Fibroblast of mammary gland (primary cell): Measurements from ENCODE around the gene DNMT1.
A peak's percentile ranks its signal among the peaks of the same experiment; 100 is the strongest.

Source experiments
- DNase-seq: peaks from one replicate; pipeline ENCODE4 v3.0.0-alpha.2; 2010; ENCODE audit warnings: low read depth
- H3K4me3 ChIP-seq: 2 replicates; pipeline ENCODE4 v1.5.1; 2011; ENCODE audit warnings: low read depth, mild to moderate bottlenecking, low read length, moderate library complexity; ENCODE audit not compliant: control insufficient read depth
- TF ChIP-seq, protein P1 (sequence below): conservative IDR thresholded peaks from 2 replicates; pipeline ENCODE4 v1.5.1; 2011; ENCODE audit warnings: low read depth, low read length, inconsistent platforms; ENCODE audit not compliant: control insufficient read depth, insufficient read depth

The DNMT1 gene

GRCh38 chr19:10116085-10116865 lies 78.5 kb downstream of the DNMT1 start:
- no peak for DNase-seq
- no peak overlapping the region for H3K4me3 ChIP-seq
- TF ChIP-seq, protein P1, sequence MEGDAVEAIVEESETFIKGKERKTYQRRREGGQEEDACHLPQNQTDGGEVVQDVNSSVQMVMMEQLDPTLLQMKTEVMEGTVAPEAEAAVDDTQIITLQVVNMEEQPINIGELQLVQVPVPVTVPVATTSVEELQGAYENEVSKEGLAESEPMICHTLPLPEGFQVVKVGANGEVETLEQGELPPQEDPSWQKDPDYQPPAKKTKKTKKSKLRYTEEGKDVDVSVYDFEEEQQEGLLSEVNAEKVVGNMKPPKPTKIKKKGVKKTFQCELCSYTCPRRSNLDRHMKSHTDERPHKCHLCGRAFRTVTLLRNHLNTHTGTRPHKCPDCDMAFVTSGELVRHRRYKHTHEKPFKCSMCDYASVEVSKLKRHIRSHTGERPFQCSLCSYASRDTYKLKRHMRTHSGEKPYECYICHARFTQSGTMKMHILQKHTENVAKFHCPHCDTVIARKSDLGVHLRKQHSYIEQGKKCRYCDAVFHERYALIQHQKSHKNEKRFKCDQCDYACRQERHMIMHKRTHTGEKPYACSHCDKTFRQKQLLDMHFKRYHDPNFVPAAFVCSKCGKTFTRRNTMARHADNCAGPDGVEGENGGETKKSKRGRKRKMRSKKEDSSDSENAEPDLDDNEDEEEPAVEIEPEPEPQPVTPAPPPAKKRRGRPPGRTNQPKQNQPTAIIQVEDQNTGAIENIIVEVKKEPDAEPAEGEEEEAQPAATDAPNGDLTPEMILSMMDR: no peak

DNA sequence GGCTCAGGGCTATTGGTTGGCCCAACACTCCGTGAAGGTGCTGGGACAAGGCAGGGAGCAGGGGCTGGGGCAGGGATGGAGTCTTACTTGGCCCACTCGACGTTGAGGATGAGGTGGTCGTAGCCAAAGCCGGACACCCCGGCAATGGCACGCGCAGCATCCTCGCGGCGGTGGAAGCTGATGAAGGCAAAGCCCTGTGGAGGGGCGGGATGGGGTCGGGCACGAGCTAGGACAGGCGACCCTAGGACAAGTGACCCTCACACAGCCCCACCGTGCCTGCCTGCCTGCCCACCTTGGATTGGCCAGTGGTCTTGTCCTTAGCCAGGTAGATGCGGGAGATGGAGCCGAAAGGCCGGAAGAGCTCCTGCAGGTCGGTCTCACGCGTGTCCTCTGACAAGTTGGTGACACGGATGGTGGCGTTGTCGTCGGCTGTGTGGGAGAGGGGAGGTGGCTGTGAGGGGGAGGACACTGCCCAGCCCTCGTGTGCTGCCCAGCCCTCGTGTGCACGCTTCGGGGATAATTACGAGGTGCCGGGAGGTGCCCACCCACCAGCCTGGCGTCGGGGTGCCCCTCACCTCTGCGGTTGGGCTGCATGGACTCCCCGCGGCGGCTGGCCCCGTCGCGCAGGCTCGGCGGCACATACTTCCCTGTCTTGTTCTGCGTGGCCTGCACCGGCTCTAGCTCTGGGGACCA lies 79.2 kb downstream of the DNMT1 start:
- no peak for DNase-seq
- TF ChIP-seq, protein P1: no peak
- H3K4me3 ChIP-seq: no peak overlapping the region

- H3K4me3 ChIP-seq: no peak overlapping the region
- TF ChIP-seq, protein P1: no peak
- no peak for DNase-seq
Observed at GRCh38 chr19:10114651-10115391, 79.9 kb downstream of the DNMT1 start.

DNA sequence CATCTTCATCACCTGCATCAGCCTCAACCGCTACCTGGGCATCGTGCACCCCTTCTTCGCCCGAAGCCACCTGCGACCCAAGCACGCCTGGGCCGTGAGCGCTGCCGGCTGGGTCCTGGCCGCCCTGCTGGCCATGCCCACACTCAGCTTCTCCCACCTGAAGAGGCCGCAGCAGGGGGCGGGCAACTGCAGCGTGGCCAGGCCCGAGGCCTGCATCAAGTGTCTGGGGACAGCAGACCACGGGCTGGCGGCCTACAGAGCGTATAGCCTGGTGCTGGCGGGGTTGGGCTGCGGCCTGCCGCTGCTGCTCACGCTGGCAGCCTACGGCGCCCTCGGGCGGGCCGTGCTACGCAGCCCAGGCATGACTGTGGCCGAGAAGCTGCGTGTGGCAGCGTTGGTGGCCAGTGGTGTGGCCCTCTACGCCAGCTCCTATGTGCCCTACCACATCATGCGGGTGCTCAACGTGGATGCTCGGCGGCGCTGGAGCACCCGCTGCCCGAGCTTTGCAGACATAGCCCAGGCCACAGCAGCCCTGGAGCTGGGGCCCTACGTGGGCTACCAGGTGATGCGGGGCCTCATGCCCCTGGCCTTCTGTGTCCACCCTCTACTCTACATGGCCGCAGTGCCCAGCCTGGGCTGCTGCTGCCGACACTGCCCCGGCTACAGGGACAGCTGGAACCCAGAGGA lies 80.6 kb downstream of the DNMT1 start:
- H3K4me3 ChIP-seq: no peak overlapping the region
- no peak for DNase-seq
- TF ChIP-seq, protein P1: no peak

DNA sequence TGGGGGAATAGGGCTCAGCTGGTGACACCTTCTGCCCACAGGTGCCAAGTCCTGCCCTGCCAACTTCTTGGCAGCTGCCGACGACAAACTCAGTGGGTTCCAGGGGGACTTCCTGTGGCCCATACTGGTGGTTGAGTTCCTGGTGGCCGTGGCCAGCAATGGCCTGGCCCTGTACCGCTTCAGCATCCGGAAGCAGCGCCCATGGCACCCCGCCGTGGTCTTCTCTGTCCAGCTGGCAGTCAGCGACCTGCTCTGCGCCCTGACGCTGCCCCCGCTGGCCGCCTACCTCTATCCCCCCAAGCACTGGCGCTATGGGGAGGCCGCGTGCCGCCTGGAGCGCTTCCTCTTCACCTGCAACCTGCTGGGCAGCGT lies 81.2 kb downstream of the DNMT1 start:
- TF ChIP-seq, protein P1: no peak
- no peak for DNase-seq
- no peak overlapping the region for H3K4me3 ChIP-seq

DNA sequence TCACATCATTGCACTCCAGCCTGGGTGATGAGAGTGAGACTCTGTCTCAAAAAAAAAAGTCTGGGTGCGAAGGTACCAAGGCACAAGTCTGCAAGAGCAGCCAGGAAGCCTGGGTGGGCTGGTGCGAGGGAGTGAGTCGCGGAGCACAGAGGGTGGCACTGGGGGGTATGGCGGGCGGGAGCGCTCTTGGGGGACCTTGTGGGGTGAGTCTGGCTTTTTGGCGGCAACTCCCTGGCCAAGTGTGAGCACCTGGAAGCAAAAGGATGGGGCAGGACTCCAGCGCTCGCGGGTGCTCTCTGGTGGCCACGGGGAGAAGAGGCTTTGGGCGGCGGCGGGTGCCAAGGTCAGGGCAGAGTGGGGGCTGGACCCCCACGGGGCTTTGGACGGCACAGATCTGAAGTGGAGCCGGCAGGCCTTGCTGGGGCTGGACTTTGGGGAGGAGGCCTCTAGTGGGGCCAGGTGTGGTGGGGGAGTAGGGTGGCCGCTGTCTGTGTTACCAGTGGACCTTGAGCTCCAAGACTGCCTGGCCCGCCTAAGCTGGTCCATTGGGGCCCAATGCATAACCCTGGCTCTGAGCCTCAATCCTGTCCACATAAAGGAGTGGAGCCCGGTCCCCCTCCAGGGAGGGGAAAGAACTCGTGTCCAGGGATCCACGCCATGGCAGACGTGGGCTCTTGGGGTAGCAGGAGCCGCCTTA lies 81.7 kb downstream of the DNMT1 start:
- DNase-seq: peak; percentile 50
- H3K4me3 ChIP-seq: no peak overlapping the region
- TF ChIP-seq, protein P1: peak; percentile 62
